Spleen (tissue), 7 donors: ENCODE results near the gene RNF212B.

Source experiments
- CTCF ChIP-seq, 11 experiments: fragments of 200-600 bp in 7 of 11; fragments of 450-650 bp in 4 of 11; sonication (generic) in 4 of 11; IDR thresholded peaks in 8 of 11; conservative IDR thresholded peaks in 3 of 11; 1 replicate in 7 of 11; 2 replicates in 4 of 11; pipeline versions ENCODE4 v1.4.0 to v1.8.0; 2016 to 2021; ENCODE audit warnings: antibody characterized with exemption in 11 of 11, inconsistent platforms in 4 of 11, mild to moderate bottlenecking in 1 of 11
- POLR2A ChIP-seq, 3 donors: fragments of 450-650 bp; IDR thresholded peaks; one replicate each; pipeline ENCODE4 v1.5.1; 2017; ENCODE audit warnings: antibody characterized with exemption in 3 of 3, mild to moderate bottlenecking in 1 of 3
- donor health status: DM: no; HTN: no; CAD: no; lungs with moderate emphysema.
- donor health status: DM: no; HTN: no; CAD: no.
- donor health status: DM: no; HTN: no; CAD: no.

GRCh38 chr14:23252006-23252405 lies 14.3 kb downstream of the RNF212B start:
- no peak for TF ChIP-seq CTCF (IDR thresholded peaks at IDR 0.05 in 8 of 11, conservative IDR thresholded peaks at IDR 0.05 in 3 of 11)
- no peak for TF ChIP-seq POLR2A (IDR thresholded peaks at IDR 0.05)
